Activated naive CD8-positive, alpha-beta T cell treated with anti-CD3 and anti-CD28 coated beads for 36 hours (primary cell): ENCODE data around the gene MYO7B. TPM values are rescaled to one million over a fixed set of nuclear protein-coding genes. Genes with fewer than 3 reads are reported as not detected.

Experiments
- DNase-seq: peaks from one replicate; pipeline ENCODE4 v3.0.0; 2021
- H3K27ac Mint-ChIP-seq: one replicate; pipeline ENCODE4 v1.8.0; 2022; ENCODE audit warnings: mild to moderate bottlenecking, moderate library complexity, mixed read lengths
- H3K27me3 Mint-ChIP-seq: one replicate; pipeline ENCODE4 v1.8.0; 2022; ENCODE audit warnings: mild to moderate bottlenecking, mixed read lengths
- H3K36me3 Mint-ChIP-seq: one replicate; pipeline ENCODE4 v1.8.0; 2021; ENCODE audit warnings: mild to moderate bottlenecking, mixed read lengths
- H3K4me1 Mint-ChIP-seq: one replicate; pipeline ENCODE4 v1.8.0; 2021; ENCODE audit warnings: mixed read lengths
- H3K4me3 Mint-ChIP-seq: one replicate; pipeline ENCODE4 v1.8.0; 2022; ENCODE audit warnings: mild to moderate bottlenecking, moderate library complexity, mixed read lengths
- H3K9me3 Mint-ChIP-seq: one replicate; pipeline ENCODE4 v1.8.0; 2022; ENCODE audit warnings: mixed read lengths
- total RNA-seq, 2 experiments: library from RNA; stranded (reverse); gene quantifications; one replicate each; pipeline ENCODE4 v1.2.3, GENCODE V29; 2021

Gene MYO7B
- total RNA-seq, 2 experiments from 2014 or later: 0.62 to 0.88 TPM

- Mint-ChIP-seq H3K4me3 (no peak overlapping the region), H3K27ac (no peak overlapping the region), H3K4me1 (peaks cover 4% of the 10 kb centered on the region), H3K9me3 (no peaks in the 10 kb centered on the region), H3K36me3 (no peaks in the 10 kb centered on the region), H3K27me3 (peaks cover 61% of the 10 kb centered on the region)
- no peak for DNase-seq
Measured at GRCh38 chr2:127670055-127670956, 134.8 kb downstream of the MYO7B start.

GRCh38 chr2:127670957-127671290 lies 135.4 kb downstream of the MYO7B start:
- Mint-ChIP-seq H3K9me3 (no peaks in the 10 kb centered on the region), H3K27ac (no peak overlapping the region), H3K27me3 (peaks cover 61% of the 10 kb centered on the region)

GRCh38 chr2:127671557-127672302 lies 136.2 kb downstream of the MYO7B start:
- no peak overlapping the region for H3K4me3 Mint-ChIP-seq
- H3K27me3 Mint-ChIP-seq: peaks cover 58% of the 10 kb centered on the region
- no peak overlapping the region for H3K27ac Mint-ChIP-seq
- H3K36me3 Mint-ChIP-seq: no peaks in the 10 kb centered on the region
- no peaks in the 10 kb centered on the region for H3K9me3 Mint-ChIP-seq
- peaks cover 5% of the 10 kb centered on the region for H3K4me1 Mint-ChIP-seq
- DNase-seq: no peak

More at GRCh38 chr2:127670957-127671290, 135.4 kb downstream of the MYO7B start:
- H3K4me1 Mint-ChIP-seq: peaks cover 5% of the 10 kb centered on the region
- no peak for DNase-seq
- no peaks in the 10 kb centered on the region for H3K36me3 Mint-ChIP-seq
- no peak overlapping the region for H3K4me3 Mint-ChIP-seq

- H3K27me3 Mint-ChIP-seq: peaks cover 59% of the 10 kb centered on the region
Measured at GRCh38 chr2:127672341-127673224, 137.1 kb downstream of the MYO7B start.

GRCh38 chr2:127673291-127674069 lies 138.0 kb downstream of the MYO7B start:
- no peak overlapping the region for H3K27ac Mint-ChIP-seq
- H3K4me3 Mint-ChIP-seq: no peak overlapping the region

More at GRCh38 chr2:127672341-127673224, 137.1 kb downstream of the MYO7B start:
- no peak overlapping the region for H3K4me3 Mint-ChIP-seq
- no peaks in the 10 kb centered on the region for H3K36me3 Mint-ChIP-seq
- H3K27ac Mint-ChIP-seq: peak overlapping the region; percentile 44
- H3K4me1 Mint-ChIP-seq: peaks cover 5% of the 10 kb centered on the region
- DNase-seq: no peak
- no peaks in the 10 kb centered on the region for H3K9me3 Mint-ChIP-seq

GRCh38 chr2:127674241-127675209 lies 139.0 kb downstream of the MYO7B start:
- Mint-ChIP-seq H3K27ac (no peak overlapping the region), H3K9me3 (no peaks in the 10 kb centered on the region), H3K27me3 (peaks cover 52% of the 10 kb centered on the region), H3K4me1 (peaks cover 5% of the 10 kb centered on the region), H3K36me3 (no peaks in the 10 kb centered on the region), H3K4me3 (peak overlapping the region; percentile 68)
- DNase-seq: peak; percentile 36

More at GRCh38 chr2:127673291-127674069, 138.0 kb downstream of the MYO7B start:
- DNase-seq: no peak
- Mint-ChIP-seq H3K9me3 (no peaks in the 10 kb centered on the region), H3K36me3 (no peaks in the 10 kb centered on the region), H3K4me1 (peaks cover 5% of the 10 kb centered on the region), H3K27me3 (peaks cover 56% of the 10 kb centered on the region)

- no peak for DNase-seq
- no peaks in the 10 kb centered on the region for H3K9me3 Mint-ChIP-seq
- H3K27me3 Mint-ChIP-seq: peaks cover 41% of the 10 kb centered on the region
- H3K4me1 Mint-ChIP-seq: peaks cover 5% of the 10 kb centered on the region
- no peaks in the 10 kb centered on the region for H3K36me3 Mint-ChIP-seq
- H3K27ac Mint-ChIP-seq: no peak within 1 kb of the TSS
- peak within 1 kb of the TSS; percentile 68 for H3K4me3 Mint-ChIP-seq
Measured at GRCh38 chr2:127675331-127676261, 140.1 kb downstream of the MYO7B start, which contains the start of gene LIMS2. TSS of gene LIMS2 (minus strand) at chr2:127675530. CDS start at chr2:127675024, 506 bp downstream.

- H3K27ac Mint-ChIP-seq: no peak overlapping the region
- no peaks in the 10 kb centered on the region for H3K9me3 Mint-ChIP-seq
- H3K27me3 Mint-ChIP-seq: peaks cover 40% of the 10 kb centered on the region
- peaks cover 5% of the 10 kb centered on the region for H3K4me1 Mint-ChIP-seq
- no peak overlapping the region for H3K4me3 Mint-ChIP-seq
- no peaks in the 10 kb centered on the region for H3K36me3 Mint-ChIP-seq
- DNase-seq: no peak
Measured at GRCh38 chr2:127676906-127677305, 141.4 kb downstream of the MYO7B start.

GRCh38 chr2:127678531-127678930 lies 143.0 kb downstream of the MYO7B start:
- no peak for DNase-seq
- H3K9me3 Mint-ChIP-seq: no peaks in the 10 kb centered on the region
- no peak overlapping the region for H3K27ac Mint-ChIP-seq
- H3K4me1 Mint-ChIP-seq: peaks cover 5% of the 10 kb centered on the region
- H3K4me3 Mint-ChIP-seq: no peak overlapping the region
- H3K27me3 Mint-ChIP-seq: peaks cover 26% of the 10 kb centered on the region
- no peaks in the 10 kb centered on the region for H3K36me3 Mint-ChIP-seq

GRCh38 chr2:127678991-127679390 lies 143.5 kb downstream of the MYO7B start:
- H3K9me3 Mint-ChIP-seq: no peaks in the 10 kb centered on the region
- no peak overlapping the region for H3K4me3 Mint-ChIP-seq
- no peak overlapping the region for H3K27ac Mint-ChIP-seq
- H3K4me1 Mint-ChIP-seq: peaks cover 5% of the 10 kb centered on the region
- H3K27me3 Mint-ChIP-seq: peaks cover 22% of the 10 kb centered on the region
- DNase-seq: no peak
- no peaks in the 10 kb centered on the region for H3K36me3 Mint-ChIP-seq

GRCh38 chr2:127679680-127680361 lies 144.3 kb downstream of the MYO7B start:
- H3K27me3 Mint-ChIP-seq: peaks cover 15% of the 10 kb centered on the region
- no peak overlapping the region for H3K4me3 Mint-ChIP-seq
- H3K36me3 Mint-ChIP-seq: no peaks in the 10 kb centered on the region
- no peaks in the 10 kb centered on the region for H3K9me3 Mint-ChIP-seq
- no peak overlapping the region for H3K27ac Mint-ChIP-seq
- no peak for DNase-seq
- H3K4me1 Mint-ChIP-seq: peaks cover 1% of the 10 kb centered on the region
